ENCODE data around the gene KCNH3. TPM values are rescaled to one million over a fixed set of nuclear protein-coding genes. Genes with fewer than 3 reads are reported as not detected.
A peak's percentile ranks its signal among the peaks of the same experiment; 100 is the strongest.

KCNH3 gene
- total RNA-seq, 2 experiments from 2014 or later = 2.4 to 3.4 TPM

- H3K27ac Mint-ChIP-seq = no peak overlapping the region
- POLR2A ChIA-PET = interaction anchor here (0.7 to 1.5 kb wide), 4 partner anchors 170 to 349 kb away, joined by 3 to 7 read pairs (median 4); partner anchors contain the start of gene SPATS2
Measured at GRCh38 chr12:49537231-49537751, 1.5 kb upstream of the KCNH3 start.

DNA sequence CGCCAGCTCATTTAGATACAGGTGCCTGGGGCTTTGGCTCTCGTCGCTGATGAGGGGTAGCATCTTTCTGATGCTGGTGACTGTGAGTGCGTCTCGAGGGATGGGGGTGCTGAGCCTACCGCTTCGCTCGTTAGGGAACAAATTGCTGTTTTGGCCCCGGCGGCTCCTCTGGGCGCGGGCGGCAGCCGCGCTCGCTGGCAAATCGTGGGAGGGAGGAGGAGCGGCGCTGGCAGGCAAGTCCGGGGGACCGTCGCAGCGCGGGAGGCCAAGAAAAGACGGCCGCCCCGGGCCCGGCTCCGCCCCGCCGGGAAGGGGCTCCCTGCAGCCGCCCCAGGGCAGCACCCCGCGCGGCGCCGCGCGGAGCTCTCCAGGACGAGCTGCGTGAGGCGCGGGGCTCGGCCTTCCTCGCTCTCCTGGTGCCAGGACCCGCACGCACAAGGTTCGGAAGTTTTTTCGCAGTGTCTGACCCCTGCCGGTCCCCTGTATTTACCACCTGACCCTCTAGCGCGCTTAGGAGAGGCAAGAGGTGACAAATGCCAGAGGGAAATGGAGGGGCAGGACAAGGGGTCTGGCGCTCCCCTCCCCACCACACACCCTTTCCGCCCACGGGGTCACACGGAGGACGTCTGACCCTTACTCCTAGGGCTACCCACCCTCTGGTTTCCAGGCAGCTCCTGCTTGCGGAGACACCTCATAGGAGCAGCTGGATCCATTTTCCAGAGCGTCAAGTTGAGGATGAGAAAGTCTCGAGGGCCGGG, 899 bp upstream of the KCNH3 start:
- H3K4me3 ChIP-seq (ENCODE audit: low read length) = peak overlapping the region; percentile 57
- H3K9me3 Mint-ChIP-seq = no peaks in the 10 kb centered on the region
- no peaks in the 10 kb centered on the region for H3K9me3 ChIP-seq (ENCODE audit: control insufficient read depth in 1 of 2, insufficient read depth in 1 of 2, low read length in 2 of 2)
- TF ChIP-seq CTCF (IDR thresholded peaks at IDR 0.05) = no peak
- no peaks in the 10 kb centered on the region for H3K36me3 Mint-ChIP-seq (ENCODE audit: low read depth)
- intact Hi-C loops (cut with DNase I, micrococcal nuclease) = no loop called here
- H3K27ac ChIP-seq (ENCODE audit: low read depth in 1 of 2, low read length in 2 of 2) = no peak overlapping the region
- peaks cover 28% of the 10 kb centered on the region for H3K4me1 Mint-ChIP-seq (ENCODE audit: low read depth)
- ChIA-PET CTCF (interaction anchor here (1.0 to 1.6 kb wide), 3 partner anchors 16 to 179 kb away, joined by 3 to 6 read pairs (median 3); partner anchors contain the start of gene PRPF40B), POLR2A (interaction anchor here (0.7 to 1.7 kb wide), 4 partner anchors 29 to 350 kb away, joined by 4 to 8 read pairs (median 6); partner anchors contain the start of genes MCRS1 and SPATS2)
- no peaks in the 10 kb centered on the region for H3K36me3 ChIP-seq (ENCODE audit: insufficient read depth, low read length)
- DNase-seq = peak in 6 of 14 experiments; percentile 15 to 65 (median 34)
- H3K27me3 Mint-ChIP-seq = peaks cover 5% of the 10 kb centered on the region
- peaks cover 0 to 7% of the 10 kb centered on the region in 2 experiments for H3K27me3 ChIP-seq (ENCODE audit: control insufficient read depth in 1 of 2, insufficient read depth in 2 of 2, low read length in 2 of 2)
- peaks cover 32% of the 10 kb centered on the region for H3K4me1 ChIP-seq (ENCODE audit: insufficient read depth, low read length)
- no peak overlapping the region for H3K27ac Mint-ChIP-seq
- ATAC-seq (ENCODE audit: poor library complexity) = peak; percentile 9
- peak overlapping the region; percentile 89 for H3K4me3 Mint-ChIP-seq

More at GRCh38 chr12:49537231-49537751, 1.5 kb upstream of the KCNH3 start:
- CTCF ChIA-PET = interaction anchor here (0.8 to 1.6 kb wide), 3 partner anchors 17 to 302 kb away, joined by 3 to 6 read pairs (median 3); partner anchors contain the start of gene PRPF40B
- intact Hi-C loops (cut with DNase I, micrococcal nuclease) = no loop called here
- H3K4me1 ChIP-seq (ENCODE audit: insufficient read depth, low read length) = peaks cover 32% of the 10 kb centered on the region
- no peaks in the 10 kb centered on the region for H3K36me3 Mint-ChIP-seq (ENCODE audit: low read depth)
- H3K4me3 ChIP-seq (ENCODE audit: low read length) = peak overlapping the region; percentile 57
- no peaks in the 10 kb centered on the region for H3K9me3 Mint-ChIP-seq
- H3K9me3 ChIP-seq (ENCODE audit: control insufficient read depth in 1 of 2, insufficient read depth in 1 of 2, low read length in 2 of 2) = no peaks in the 10 kb centered on the region
- DNase-seq (peak in 1 of 14 experiments; percentile 15), ATAC-seq (ENCODE audit: poor library complexity) (no peak)
- no peak overlapping the region for H3K27ac ChIP-seq (ENCODE audit: low read depth in 1 of 2, low read length in 2 of 2)
- peaks cover 5% of the 10 kb centered on the region for H3K27me3 Mint-ChIP-seq
- no peaks in the 10 kb centered on the region for H3K36me3 ChIP-seq (ENCODE audit: insufficient read depth, low read length)
- peaks cover 25% of the 10 kb centered on the region for H3K4me1 Mint-ChIP-seq (ENCODE audit: low read depth)
- no peak for TF ChIP-seq CTCF (IDR thresholded peaks at IDR 0.05)
- peak overlapping the region; percentile 89 for H3K4me3 Mint-ChIP-seq
- peaks cover 0 to 7% of the 10 kb centered on the region in 2 experiments for H3K27me3 ChIP-seq (ENCODE audit: control insufficient read depth in 1 of 2, insufficient read depth in 2 of 2, low read length in 2 of 2)

DNA sequence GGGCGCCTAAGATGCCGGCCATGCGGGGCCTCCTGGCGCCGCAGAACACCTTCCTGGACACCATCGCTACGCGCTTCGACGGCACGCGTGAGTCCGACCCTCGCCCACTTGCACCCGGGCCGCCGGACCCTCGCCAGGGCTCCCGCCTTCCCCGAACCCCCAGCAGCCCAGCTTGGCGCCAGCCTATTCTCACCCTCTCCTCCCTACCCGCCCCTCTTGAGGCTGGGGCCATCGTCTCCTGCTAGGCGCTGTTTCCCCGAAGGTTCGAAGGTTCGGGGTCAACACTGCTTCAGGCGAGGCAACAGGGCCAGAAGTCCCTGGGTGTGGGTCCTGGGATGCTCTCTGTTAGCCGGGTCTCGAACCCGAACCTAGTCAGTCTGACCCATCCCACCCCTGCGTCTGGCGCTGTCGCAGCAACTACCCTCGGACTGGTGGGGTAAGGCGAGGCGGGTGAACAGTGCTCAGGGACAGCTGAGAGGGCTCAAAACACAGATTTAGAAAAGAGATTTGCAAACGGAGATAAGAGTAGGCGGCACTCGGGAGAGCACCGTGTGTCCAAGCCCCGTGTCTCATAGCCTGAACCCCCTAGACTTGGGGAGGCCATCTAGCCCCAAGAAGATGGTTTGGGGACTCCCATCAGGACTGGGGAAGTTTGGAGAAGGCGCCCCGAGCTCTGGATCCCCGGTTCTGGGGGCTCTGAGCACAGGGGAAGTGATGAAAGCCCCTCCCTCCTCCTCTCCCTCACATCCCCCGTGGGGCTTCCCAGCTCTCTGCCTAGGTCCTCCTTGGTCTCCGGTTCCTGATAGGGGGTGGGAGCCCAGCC, 787 bp downstream of the KCNH3 start:
- CTCF ChIA-PET = no interaction called here
- Mint-ChIP-seq H3K4me3 (peak overlapping the region; percentile 85), H3K27me3 (peaks cover 5% of the 10 kb centered on the region), H3K27ac (peak overlapping the region; percentile 36), H3K36me3 (ENCODE audit: low read depth) (no peaks in the 10 kb centered on the region), H3K9me3 (no peaks in the 10 kb centered on the region), H3K4me1 (ENCODE audit: low read depth) (peaks cover 28% of the 10 kb centered on the region)
- Histone ChIP-seq H3K36me3 (ENCODE audit: insufficient read depth, low read length) (no peaks in the 10 kb centered on the region), H3K4me3 (ENCODE audit: low read length) (peak overlapping the region; percentile 28), H3K27me3 (ENCODE audit: control insufficient read depth in 1 of 2, insufficient read depth in 2 of 2, low read length in 2 of 2) (peaks cover 0 to 7% of the 10 kb centered on the region in 2 experiments), H3K4me1 (ENCODE audit: insufficient read depth, low read length) (peaks cover 32% of the 10 kb centered on the region), H3K27ac (ENCODE audit: low read depth in 1 of 2, low read length in 2 of 2) (no peak overlapping the region), H3K9me3 (ENCODE audit: control insufficient read depth in 1 of 2, insufficient read depth in 1 of 2, low read length in 2 of 2) (no peaks in the 10 kb centered on the region)
- POLR2A ChIA-PET = interaction anchor here (0.7 to 1.7 kb wide), 2 partner anchors 28 to 217 kb away, joined by 4 to 8 read pairs; partner anchors contain the start of genes MCRS1 and TROAP
- intact Hi-C loops (cut with DNase I, micrococcal nuclease) = no loop called here
- no peak for ATAC-seq (ENCODE audit: poor library complexity)
- TF ChIP-seq CTCF (IDR thresholded peaks at IDR 0.05) = no peak
- peak in 3 of 14 experiments; percentile 14 to 40 (median 26) for DNase-seq

Measured in CD4-positive, alpha-beta T cell (primary cell).